Measurements from ENCODE around the gene COTL1. TPM values are rescaled to one million over a fixed set of nuclear protein-coding genes. Genes with fewer than 3 reads are reported as not detected.

Gene COTL1
- total and polyA plus RNA-seq, 9 donors, result 13.8 to 46.4 (median 29.3) TPM

GRCh38 chr16:84630446-84631152 lies 12.7 kb upstream of the COTL1 start:
- no peak for DNase-seq
- Histone ChIP-seq H3K27ac (no peak overlapping the region), H3K36me3 (no peaks in the 10 kb centered on the region), H3K4me1 (ENCODE audit: insufficient read depth) (peaks cover 10% of the 10 kb centered on the region), H3K27me3 (no peaks in the 10 kb centered on the region), H3K9me3 (no peaks in the 10 kb centered on the region), H3K4me3 (no peak overlapping the region)
- no peak for TF ChIP-seq EP300 (IDR thresholded peaks at IDR 0.05)
- no peak for TF ChIP-seq CTCF (IDR thresholded peaks at IDR 0.05)
- no peak for TF ChIP-seq POLR2A (IDR thresholded peaks at IDR 0.05)
- intact Hi-C loops (cut with DNase I), result no loop called here
- 92 to 95% (median 93%) methylated on average over 16 of the region's 16 CpGs for WGBS, 3 donors

GRCh38 chr16:84630009-84630408 lies 12.1 kb upstream of the COTL1 start:
- H3K9me3 ChIP-seq, result no peaks in the 10 kb centered on the region
- no peaks in the 10 kb centered on the region for H3K36me3 ChIP-seq
- no peak overlapping the region for H3K27ac ChIP-seq
- H3K4me1 ChIP-seq (ENCODE audit: insufficient read depth), result peaks cover 8% of the 10 kb centered on the region
- no peak overlapping the region for H3K4me3 ChIP-seq
- intact Hi-C loops (cut with DNase I), result no loop called here
- 93 to 97% (median 95%) methylated on average over 5 of the region's 5 CpGs for WGBS, 3 donors
- TF ChIP-seq CTCF (IDR thresholded peaks at IDR 0.05), result no peak
- TF ChIP-seq POLR2A (IDR thresholded peaks at IDR 0.05), result no peak
- TF ChIP-seq EP300 (IDR thresholded peaks at IDR 0.05), result no peak
- no peaks in the 10 kb centered on the region for H3K27me3 ChIP-seq
- no peak for DNase-seq

- Histone ChIP-seq H3K36me3 (no peaks in the 10 kb centered on the region), H3K4me1 (ENCODE audit: insufficient read depth) (peaks cover 8% of the 10 kb centered on the region), H3K4me3 (no peak overlapping the region), H3K27ac (no peak overlapping the region), H3K9me3 (no peaks in the 10 kb centered on the region), H3K27me3 (no peaks in the 10 kb centered on the region)
- intact Hi-C loops (cut with DNase I), result loop anchor here in 2 of 4 donors (10.0 kb wide), 1 partner anchor 335 kb away; no protein-coding TSS in a partner anchor
- no peak for DNase-seq
- TF ChIP-seq CTCF (IDR thresholded peaks at IDR 0.05) (no peak), POLR2A (IDR thresholded peaks at IDR 0.05) (no peak), EP300 (IDR thresholded peaks at IDR 0.05) (no peak)
- 88 to 92% (median 89%) methylated on average over 10 of the region's 10 CpGs for WGBS, 3 donors
Observed at GRCh38 chr16:84629580-84629979, 11.7 kb upstream of the COTL1 start.

- no peak overlapping the region for H3K27ac ChIP-seq
- no peaks in the 10 kb centered on the region for H3K9me3 ChIP-seq
- no peak overlapping the region for H3K4me3 ChIP-seq
- no peaks in the 10 kb centered on the region for H3K27me3 ChIP-seq
- DNase-seq, result no peak
- no peak for TF ChIP-seq EP300 (IDR thresholded peaks at IDR 0.05)
- no peak for TF ChIP-seq CTCF (IDR thresholded peaks at IDR 0.05)
- no peak for TF ChIP-seq POLR2A (IDR thresholded peaks at IDR 0.05)
- intact Hi-C loops (cut with DNase I), result loop anchor here in 2 of 4 donors (10.0 kb wide), 1 partner anchor 337 kb away; no protein-coding TSS in a partner anchor
- H3K36me3 ChIP-seq, result no peaks in the 10 kb centered on the region
- 70 to 79% (median 75%) methylated on average over 7 of the region's 7 CpGs for WGBS, 3 donors
- H3K4me1 ChIP-seq (ENCODE audit: insufficient read depth), result peaks cover 6% of the 10 kb centered on the region
Observed at GRCh38 chr16:84628226-84628731, 10.4 kb upstream of the COTL1 start.

All from ovary (tissue), 9 donors.